Erythroblast (primary cell): ENCODE results near the gene MYOZ3.

ENCODE experiments used
- DNase-seq, 2 experiments: peaks; one replicate each; lab custom pipeline; 2025; lab: John Stamatoyannopoulos, UW
- GATA1 ChIP-seq: IDR thresholded peaks from 2 replicates; pipeline ENCODE4 v1.6.1; 2011; ENCODE audit warnings: low read depth, mild to moderate bottlenecking, control low read depth, low read length, moderate library complexity
- POLR2A ChIP-seq: IDR thresholded peaks from 2 replicates; pipeline ENCODE4 v1.6.1; 2011; ENCODE audit warnings: mild to moderate bottlenecking, low read length

Gene MYOZ3

GRCh38 chr5:150623152-150623877 is 37.7 kb upstream of the MYOZ3 start:
- DNase-seq = no peak
- no peak for TF ChIP-seq POLR2A
- no peak for TF ChIP-seq GATA1

- TF ChIP-seq GATA1 (no peak), POLR2A (no peak)
These were observed 37.2 kb upstream of the MYOZ3 start for GRCh38 chr5:150623878-150624216.

GRCh38 chr5:150624334-150625163 is 36.5 kb upstream of the MYOZ3 start:
- TF ChIP-seq POLR2A (no peak), GATA1 (no peak)
- DNase-seq = peak; percentile 18 to 35

More at GRCh38 chr5:150623878-150624216, 37.2 kb upstream of the MYOZ3 start:
- no peak for DNase-seq

- no peak for TF ChIP-seq GATA1
- no peak for TF ChIP-seq POLR2A
- DNase-seq = no peak
These were observed 35.9 kb upstream of the MYOZ3 start for GRCh38 chr5:150625164-150625535.

GRCh38 chr5:150625831-150626746 is 35.0 kb upstream of the MYOZ3 start:
- DNase-seq = no peak

GRCh38 chr5:150626853-150627276 is 34.2 kb upstream of the MYOZ3 start:
- no peak for TF ChIP-seq GATA1
- TF ChIP-seq POLR2A = no peak
- no peak for DNase-seq

More at GRCh38 chr5:150625831-150626746, 35.0 kb upstream of the MYOZ3 start:
- TF ChIP-seq GATA1 = no peak
- no peak for TF ChIP-seq POLR2A

- TF ChIP-seq POLR2A (no peak), GATA1 (no peak)
- DNase-seq = no peak
These were observed 33.1 kb upstream of the MYOZ3 start for GRCh38 chr5:150627731-150628545.

- no peak for DNase-seq
- TF ChIP-seq POLR2A (no peak), GATA1 (no peak)
These were observed 32.0 kb upstream of the MYOZ3 start for GRCh38 chr5:150628936-150629485.

GRCh38 chr5:150630016-150630415 is 31.0 kb upstream of the MYOZ3 start:
- no peak for TF ChIP-seq GATA1
- no peak for TF ChIP-seq POLR2A
- DNase-seq = no peak

GRCh38 chr5:150630461-150631325 is 30.4 kb upstream of the MYOZ3 start:
- no peak for TF ChIP-seq POLR2A
- no peak for DNase-seq

- TF ChIP-seq POLR2A (no peak), GATA1 (no peak)
- no peak for DNase-seq
These were observed 29.7 kb upstream of the MYOZ3 start for GRCh38 chr5:150631326-150631701.
